Calu3 (cell line): Measurements from ENCODE around the gene ZNF638. TPM values are rescaled to one million over a fixed set of nuclear protein-coding genes. Genes with fewer than 3 reads are reported as not detected.

Experiments used
- BruUV-seq: library from RNA; stranded (reverse); fragments of 400-500 nt; replicated peaks from 2 replicates; lab custom pipeline; 2021; lab: Mats Ljungman, UMichigan
- CTCF ChIA-PET: fragments of 300-600 bp; sonication (Branson Sonifier 250); formaldehyde crosslinking; loops from one replicate; lab custom pipeline; 2022; ENCODE audit warnings: antibody characterized with exemption; lab: Charles Lee
- DNase-seq: peaks from one replicate; pipeline ENCODE4 v3.0.0; 2022
- H3K27ac Mint-ChIP-seq: one replicate; pipeline ENCODE4 v1.8.0; 2022; ENCODE audit warnings: mixed read lengths; ENCODE audit not compliant: unreplicated experiment
- H3K27me3 Mint-ChIP-seq: one replicate; pipeline ENCODE4 v1.8.0; 2022; ENCODE audit warnings: mixed read lengths; ENCODE audit not compliant: unreplicated experiment
- H3K36me3 Mint-ChIP-seq: one replicate; pipeline ENCODE4 v1.8.0; 2022; ENCODE audit warnings: mild to moderate bottlenecking, moderate library complexity, mixed read lengths; ENCODE audit not compliant: insufficient read depth, unreplicated experiment
- H3K4me1 Mint-ChIP-seq: one replicate; pipeline ENCODE4 v1.8.0; 2022; ENCODE audit warnings: mild to moderate bottlenecking, low read depth, mixed read lengths; ENCODE audit not compliant: unreplicated experiment
- H3K4me3 Mint-ChIP-seq: one replicate; pipeline ENCODE4 v1.8.0; 2022; ENCODE audit warnings: mild to moderate bottlenecking, low read depth, moderate library complexity, mixed read lengths; ENCODE audit not compliant: unreplicated experiment
- H3K9me3 Mint-ChIP-seq: one replicate; pipeline ENCODE4 v1.8.0; 2022; ENCODE audit warnings: low read depth, mixed read lengths; ENCODE audit not compliant: unreplicated experiment
- intact Hi-C: fragments of 100-400 bp; cut with micrococcal nuclease; formaldehyde crosslinking; loops from one replicate; pipeline ENCODE4 v1.10.0; 2022; ENCODE audit not compliant: unreplicated experiment
- total RNA-seq: library from RNA; stranded (reverse); gene quantifications from 2 replicates; pipeline ENCODE4 v1.2.3, GENCODE V29; 2022
- TF ChIP-seq, protein P1 (sequence below): fragments of 200-600 bp; IDR thresholded peaks from one replicate; pipeline ENCODE4 v1.8.0; 2022; ENCODE audit warnings: antibody characterized with exemption; ENCODE audit not compliant: unreplicated experiment

Gene ZNF638
- total RNA-seq, 1 experiment from 2014 or later: 132 TPM

DNA sequence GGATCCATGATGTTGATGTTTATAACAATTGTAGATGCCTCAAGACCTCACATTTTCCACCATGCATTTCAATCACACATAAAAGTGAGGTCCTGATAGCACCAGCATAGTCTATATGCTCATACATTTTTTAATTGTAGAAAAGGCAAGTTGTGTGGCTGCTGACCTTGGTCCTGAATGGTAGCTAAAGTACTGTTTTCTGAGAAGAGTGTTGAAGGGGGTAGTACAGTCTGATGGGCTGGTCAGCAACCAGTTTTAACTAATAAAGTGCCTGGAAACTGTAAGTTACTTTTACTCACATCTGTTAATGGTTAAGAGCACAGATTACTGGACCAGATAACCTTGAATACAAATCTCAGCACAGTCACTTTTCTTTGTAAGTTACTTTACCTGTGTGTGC is 15.9 kb downstream of the ZNF638 start:
- Mint-ChIP-seq H3K27ac (no peak overlapping the region), H3K36me3 (peaks cover 24% of the 10 kb centered on the region), H3K9me3 (no peaks in the 10 kb centered on the region), H3K4me3 (no peak overlapping the region), H3K27me3 (no peaks in the 10 kb centered on the region), H3K4me1 (peaks cover 15% of the 10 kb centered on the region)
- intact Hi-C loops: no loop called here
- DNase-seq: no peak
- TF ChIP-seq, protein P1, sequence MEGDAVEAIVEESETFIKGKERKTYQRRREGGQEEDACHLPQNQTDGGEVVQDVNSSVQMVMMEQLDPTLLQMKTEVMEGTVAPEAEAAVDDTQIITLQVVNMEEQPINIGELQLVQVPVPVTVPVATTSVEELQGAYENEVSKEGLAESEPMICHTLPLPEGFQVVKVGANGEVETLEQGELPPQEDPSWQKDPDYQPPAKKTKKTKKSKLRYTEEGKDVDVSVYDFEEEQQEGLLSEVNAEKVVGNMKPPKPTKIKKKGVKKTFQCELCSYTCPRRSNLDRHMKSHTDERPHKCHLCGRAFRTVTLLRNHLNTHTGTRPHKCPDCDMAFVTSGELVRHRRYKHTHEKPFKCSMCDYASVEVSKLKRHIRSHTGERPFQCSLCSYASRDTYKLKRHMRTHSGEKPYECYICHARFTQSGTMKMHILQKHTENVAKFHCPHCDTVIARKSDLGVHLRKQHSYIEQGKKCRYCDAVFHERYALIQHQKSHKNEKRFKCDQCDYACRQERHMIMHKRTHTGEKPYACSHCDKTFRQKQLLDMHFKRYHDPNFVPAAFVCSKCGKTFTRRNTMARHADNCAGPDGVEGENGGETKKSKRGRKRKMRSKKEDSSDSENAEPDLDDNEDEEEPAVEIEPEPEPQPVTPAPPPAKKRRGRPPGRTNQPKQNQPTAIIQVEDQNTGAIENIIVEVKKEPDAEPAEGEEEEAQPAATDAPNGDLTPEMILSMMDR: no peak
- BruUV-seq: no TSS peak
- CTCF ChIA-PET: no interaction called here

DNA sequence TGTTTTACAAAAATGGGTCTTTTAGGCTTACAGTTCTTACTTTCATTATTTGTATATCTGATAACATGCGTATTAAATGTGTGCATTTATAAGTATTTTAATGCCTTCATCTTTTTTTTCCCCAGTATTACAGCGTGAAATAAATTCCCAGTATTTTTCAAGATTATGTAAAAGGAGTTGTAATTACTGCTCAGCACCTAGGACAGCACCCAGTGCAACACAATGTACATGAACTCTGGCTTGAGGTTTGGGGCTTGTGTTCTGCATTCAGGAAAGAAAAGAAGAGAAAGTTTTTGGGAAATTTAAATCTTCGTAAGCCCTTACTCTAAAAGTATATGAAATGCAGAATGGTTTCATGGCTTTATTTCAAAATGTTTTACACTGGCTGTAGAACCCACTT is 16.7 kb downstream of the ZNF638 start:
- H3K27me3 Mint-ChIP-seq: no peaks in the 10 kb centered on the region
- peaks cover 27% of the 10 kb centered on the region for H3K36me3 Mint-ChIP-seq
- H3K4me1 Mint-ChIP-seq: peaks cover 18% of the 10 kb centered on the region
- H3K27ac Mint-ChIP-seq: no peak overlapping the region
- CTCF ChIA-PET: no interaction called here
- TF ChIP-seq, protein P1: no peak
- intact Hi-C loops: no loop called here
- H3K4me3 Mint-ChIP-seq: no peak overlapping the region
- DNase-seq: no peak
- BruUV-seq: no TSS peak
- no peaks in the 10 kb centered on the region for H3K9me3 Mint-ChIP-seq

DNA sequence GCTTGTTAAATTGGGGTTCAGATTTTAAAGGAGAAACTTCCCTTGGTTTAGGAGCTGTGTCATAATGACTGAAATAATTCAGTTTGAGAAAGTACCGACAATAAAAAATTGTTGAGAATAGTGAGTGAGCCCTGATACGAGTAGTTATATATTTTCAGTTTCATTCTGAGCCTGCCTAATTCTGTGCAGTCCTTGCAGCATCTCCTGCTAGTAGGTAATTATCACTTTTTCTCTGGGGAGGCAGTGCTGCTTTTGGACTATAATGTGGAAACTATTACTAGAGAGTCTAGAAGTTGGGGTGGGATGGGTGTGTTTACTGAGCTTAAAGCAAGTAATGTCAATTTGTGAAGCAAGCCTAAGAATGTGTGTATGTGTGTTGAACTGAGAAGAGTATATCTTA is 21.7 kb downstream of the ZNF638 start:
- TF ChIP-seq, protein P1: no peak
- H3K36me3 Mint-ChIP-seq: peaks cover 49% of the 10 kb centered on the region
- no peak for DNase-seq
- H3K4me3 Mint-ChIP-seq: no peak overlapping the region
- intact Hi-C loops: no loop called here
- no peaks in the 10 kb centered on the region for H3K27me3 Mint-ChIP-seq
- no peaks in the 10 kb centered on the region for H3K9me3 Mint-ChIP-seq
- no TSS peak for BruUV-seq
- CTCF ChIA-PET: interaction anchor here (0.5 kb wide), 1 partner anchor 20 kb away, joined by 3 read pairs; no protein-coding TSS in a partner anchor
- H3K27ac Mint-ChIP-seq: no peak overlapping the region
- peaks cover 18% of the 10 kb centered on the region for H3K4me1 Mint-ChIP-seq

DNA sequence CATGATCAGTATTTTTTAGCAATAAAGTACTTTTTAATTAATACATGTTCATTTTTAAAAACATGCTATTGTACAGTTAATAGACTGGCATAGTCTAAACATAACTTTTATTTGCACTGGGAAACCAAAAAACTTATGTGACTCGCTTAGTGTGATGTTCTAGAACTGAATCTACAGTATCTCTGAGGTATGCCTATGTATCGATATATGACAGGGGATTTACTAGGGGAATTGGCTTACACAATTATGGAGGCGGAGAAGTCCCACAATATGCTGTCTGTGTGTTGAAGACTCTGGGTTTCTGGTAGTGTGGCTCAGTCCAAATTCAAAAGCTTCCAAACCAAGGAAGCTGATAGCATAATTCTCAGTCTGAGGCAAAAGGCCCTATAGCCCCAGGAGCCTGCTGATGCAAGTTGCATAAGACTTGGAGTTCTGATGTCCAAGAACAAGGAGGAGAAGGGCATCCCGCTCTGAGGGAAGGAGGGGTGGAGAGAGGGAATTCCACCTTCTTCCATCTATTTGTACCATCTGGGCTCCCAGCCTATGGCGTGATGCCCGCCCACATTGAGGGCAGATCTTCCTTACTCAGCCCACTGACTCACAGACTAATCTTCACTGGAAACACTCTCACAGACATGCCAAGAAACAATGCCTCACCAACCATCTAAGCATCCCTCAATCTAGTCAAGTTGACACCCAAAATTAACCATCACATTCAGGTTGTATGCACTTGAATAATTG is 27.5 kb downstream of the ZNF638 start:
- Mint-ChIP-seq H3K4me3 (no peak overlapping the region), H3K27ac (no peak overlapping the region), H3K4me1 (no peaks in the 10 kb centered on the region), H3K27me3 (no peaks in the 10 kb centered on the region), H3K9me3 (no peaks in the 10 kb centered on the region), H3K36me3 (peaks cover 49% of the 10 kb centered on the region)
- intact Hi-C loops: no loop called here
- TF ChIP-seq, protein P1: no peak
- DNase-seq: no peak
- no TSS peak for BruUV-seq
- CTCF ChIA-PET: interaction anchor here (0.6 kb wide), 1 partner anchor 59 kb away, joined by 3 read pairs; no protein-coding TSS in a partner anchor
